NCI-H2107 (cell line): ENCODE measurements around the gene PICALM.
"Not testable (repeated sequence)": the region's sequence is repeated elsewhere in the genome, so short reads cannot be mapped to it uniquely, and the experiment has no call there.

ENCODE experiments used
- DNase-seq: peaks from one replicate; lab custom pipeline; 2025; lab: John Stamatoyannopoulos, UW

PICALM gene

GRCh38 chr11:85937835-85938234 is 131.0 kb downstream of the PICALM start:
- DNase-seq = no peak

GRCh38 chr11:85935751-85936150 is 133.1 kb downstream of the PICALM start:
- no peak for DNase-seq

GRCh38 chr11:85934596-85935169 is 134.2 kb downstream of the PICALM start:
- no peak for DNase-seq

- DNase-seq = no peak
These were observed 138.0 kb downstream of the PICALM start for GRCh38 chr11:85930879-85931366.

GRCh38 chr11:85926653-85927214 is 142.2 kb downstream of the PICALM start:
- not testable (repeated sequence) for DNase-seq

GRCh38 chr11:85923455-85923854 is 145.4 kb downstream of the PICALM start:
- DNase-seq = no peak

- no peak for DNase-seq
These were observed 146.5 kb downstream of the PICALM start for GRCh38 chr11:85922367-85922766.

- DNase-seq = no peak
These were observed 149.7 kb downstream of the PICALM start for GRCh38 chr11:85918910-85919794.

GRCh38 chr11:85914425-85914824 is 154.5 kb downstream of the PICALM start:
- DNase-seq = no peak

- DNase-seq = no peak
These were observed 155.4 kb downstream of the PICALM start for GRCh38 chr11:85913513-85913912.

- DNase-seq = no peak
These were observed 156.5 kb downstream of the PICALM start for GRCh38 chr11:85912414-85912813.
